ENCODE measurements around the gene LRCOL1. TPM values are rescaled to one million over a fixed set of nuclear protein-coding genes. Genes with fewer than 3 reads are reported as not detected.

Gene LRCOL1
- total RNA-seq, 1 experiment from 2014 or later = not detected

DNA sequence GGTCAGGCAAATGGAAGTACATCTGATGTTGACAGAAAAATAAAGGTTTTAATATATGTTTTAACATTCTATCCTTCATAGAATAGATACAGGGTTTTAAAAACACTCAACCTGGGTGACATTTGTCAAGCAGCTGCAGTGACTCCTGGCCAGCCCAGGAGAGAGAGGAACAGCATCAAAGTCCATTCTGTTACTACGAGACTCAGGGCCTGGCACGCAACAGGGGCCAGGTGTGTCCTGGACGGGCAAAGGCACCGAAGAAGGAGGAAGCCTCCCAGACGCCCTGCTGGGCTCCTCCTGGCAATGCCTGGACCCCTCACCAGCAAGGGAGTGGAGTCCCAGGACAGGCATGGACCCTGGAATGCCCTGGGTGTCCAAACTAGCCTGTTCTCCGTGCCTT lies 22.1 kb downstream of the LRCOL1 start:
- ATAC-seq = 0 out of 2 replicates have a peak, but pooled peaks have one; percentile 18
- H3K36me3 ChIP-seq (ENCODE audit: control insufficient read depth in 1 of 2, insufficient read depth in 2 of 2, low read length in 2 of 2) = no peaks in the 10 kb centered on the region
- intact Hi-C loops (cut with micrococcal nuclease) = no loop called here
- TF ChIP-seq POLR2A (IDR thresholded peaks at IDR 0.05; ENCODE audit: borderline replicate concordance, extremely low read depth, insufficient read depth, insufficient read length) (no peak), YY1 (IDR thresholded peaks at IDR 0.05; ENCODE audit: extremely low read depth, insufficient replicate concordance, low read depth, low read length) (no peak), ELF1 (IDR thresholded peaks at IDR 0.05; ENCODE audit: borderline replicate concordance, low read depth) (no peak)
- no peak overlapping the region for H3K9ac ChIP-seq (ENCODE audit: low read length)
- H3K9me3 ChIP-seq (ENCODE audit: control insufficient read depth in 1 of 2, insufficient read depth in 1 of 2, low read depth in 1 of 2, low read length in 2 of 2) = no peaks in the 10 kb centered on the region
- no peak overlapping the region for H3K27ac ChIP-seq (ENCODE audit: low read depth, low read length)
- H3K9me2 ChIP-seq (ENCODE audit: insufficient read depth) = no peaks in the 10 kb centered on the region
- H3K79me2 ChIP-seq (ENCODE audit: insufficient read depth, low read length) = no peaks in the 10 kb centered on the region
- peaks cover 0 to under 1% of the 10 kb centered on the region in 2 experiments; a peak in 1 of 4 replicates for H3K4me1 ChIP-seq (ENCODE audit: control insufficient read depth in 1 of 2, insufficient read depth in 2 of 2, low read length in 2 of 2)
- no TSS peak for BruUV-seq (replicated peaks)
- no peak overlapping the region for H3K4me3 ChIP-seq (replicated peaks in 1 of 2; ENCODE audit: low read depth in 1 of 2, low read length in 2 of 2)
- ChIA-PET CTCF (no interaction called here), POLR2A (no interaction called here), RAD21 (ENCODE audit: low non-redundant PET in 1 of 2, low total read pairs in 2 of 2, uncharacterized antibody in 2 of 2, unreplicated experiment in 2 of 2) (no interaction called here)
- no peak overlapping the region for H2AFZ ChIP-seq (ENCODE audit: low read depth, low read length, poor library complexity, severe bottlenecking)
- no peak overlapping the region for H3K4me2 ChIP-seq (ENCODE audit: low read length)
- DNase-seq (ENCODE audit: low read depth, low spot score) = no peak
- H3K27me3 ChIP-seq (ENCODE audit: insufficient read depth, low read length) = no peaks in the 10 kb centered on the region
- H4K20me1 ChIP-seq (ENCODE audit: insufficient read depth) = no peaks in the 10 kb centered on the region; the same call in 1 of the 2 replicates

DNA sequence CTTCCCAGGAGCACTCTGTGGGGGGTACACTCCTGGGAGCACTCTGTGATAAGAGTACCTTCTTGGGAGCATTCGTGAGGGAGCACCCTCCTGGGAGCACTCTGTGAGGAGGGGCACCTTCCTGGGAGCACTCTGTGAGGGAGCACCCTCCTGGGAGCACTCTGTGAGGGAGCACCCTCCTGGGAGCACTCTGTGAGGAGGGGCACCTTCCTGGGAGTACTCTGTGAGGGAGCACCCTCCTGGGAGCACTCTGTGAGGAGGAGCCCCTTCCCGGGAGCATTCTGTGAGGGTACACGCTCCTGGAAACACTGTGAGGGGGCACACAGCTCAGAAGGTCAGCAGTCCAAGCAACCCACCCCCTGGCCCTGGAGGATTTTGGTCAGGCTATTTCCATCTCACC lies 22.6 kb downstream of the LRCOL1 start:
- ChIA-PET RAD21 (ENCODE audit: low non-redundant PET in 1 of 2, low total read pairs in 2 of 2, uncharacterized antibody in 2 of 2, unreplicated experiment in 2 of 2) (no interaction called here), POLR2A (no interaction called here), CTCF (no interaction called here)
- H3K9ac ChIP-seq (ENCODE audit: low read length) = no peak overlapping the region
- no peak overlapping the region for H2AFZ ChIP-seq (ENCODE audit: low read depth, low read length, poor library complexity, severe bottlenecking)
- TF ChIP-seq CEBPB (IDR thresholded peaks at IDR 0.05; ENCODE audit: low read depth) (no peak), SP1 (IDR thresholded peaks at IDR 0.05; ENCODE audit: low read depth) (no peak), SIN3A (IDR thresholded peaks at IDR 0.05; ENCODE audit: low read depth) (no peak), POLR2AphosphoS5 (IDR thresholded peaks at IDR 0.05; ENCODE audit: low read depth, low read length) (no peak), ZFX (IDR thresholded peaks at IDR 0.05) (no peak)
- TF ChIP-seq, protein P1, sequence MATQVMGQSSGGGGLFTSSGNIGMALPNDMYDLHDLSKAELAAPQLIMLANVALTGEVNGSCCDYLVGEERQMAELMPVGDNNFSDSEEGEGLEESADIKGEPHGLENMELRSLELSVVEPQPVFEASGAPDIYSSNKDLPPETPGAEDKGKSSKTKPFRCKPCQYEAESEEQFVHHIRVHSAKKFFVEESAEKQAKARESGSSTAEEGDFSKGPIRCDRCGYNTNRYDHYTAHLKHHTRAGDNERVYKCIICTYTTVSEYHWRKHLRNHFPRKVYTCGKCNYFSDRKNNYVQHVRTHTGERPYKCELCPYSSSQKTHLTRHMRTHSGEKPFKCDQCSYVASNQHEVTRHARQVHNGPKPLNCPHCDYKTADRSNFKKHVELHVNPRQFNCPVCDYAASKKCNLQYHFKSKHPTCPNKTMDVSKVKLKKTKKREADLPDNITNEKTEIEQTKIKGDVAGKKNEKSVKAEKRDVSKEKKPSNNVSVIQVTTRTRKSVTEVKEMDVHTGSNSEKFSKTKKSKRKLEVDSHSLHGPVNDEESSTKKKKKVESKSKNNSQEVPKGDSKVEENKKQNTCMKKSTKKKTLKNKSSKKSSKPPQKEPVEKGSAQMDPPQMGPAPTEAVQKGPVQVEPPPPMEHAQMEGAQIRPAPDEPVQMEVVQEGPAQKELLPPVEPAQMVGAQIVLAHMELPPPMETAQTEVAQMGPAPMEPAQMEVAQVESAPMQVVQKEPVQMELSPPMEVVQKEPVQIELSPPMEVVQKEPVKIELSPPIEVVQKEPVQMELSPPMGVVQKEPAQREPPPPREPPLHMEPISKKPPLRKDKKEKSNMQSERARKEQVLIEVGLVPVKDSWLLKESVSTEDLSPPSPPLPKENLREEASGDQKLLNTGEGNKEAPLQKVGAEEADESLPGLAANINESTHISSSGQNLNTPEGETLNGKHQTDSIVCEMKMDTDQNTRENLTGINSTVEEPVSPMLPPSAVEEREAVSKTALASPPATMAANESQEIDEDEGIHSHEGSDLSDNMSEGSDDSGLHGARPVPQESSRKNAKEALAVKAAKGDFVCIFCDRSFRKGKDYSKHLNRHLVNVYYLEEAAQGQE (IDR thresholded peaks at IDR 0.05; ENCODE audit: low read depth) = no peak
- H3K9me3 ChIP-seq (ENCODE audit: control insufficient read depth in 1 of 2, insufficient read depth in 1 of 2, low read depth in 1 of 2, low read length in 2 of 2) = no peaks in the 10 kb centered on the region
- no peaks in the 10 kb centered on the region; the same call in 1 of the 2 replicates for H4K20me1 ChIP-seq (ENCODE audit: insufficient read depth)
- H3K4me1 ChIP-seq (ENCODE audit: control insufficient read depth in 1 of 2, insufficient read depth in 2 of 2, low read length in 2 of 2) = no peaks in the 10 kb centered on the region
- no peak overlapping the region for H3K4me3 ChIP-seq (replicated peaks in 1 of 2; ENCODE audit: low read depth in 1 of 2, low read length in 2 of 2)
- no TSS peak for BruUV-seq (replicated peaks)
- no peak for ATAC-seq
- H3K27ac ChIP-seq (ENCODE audit: low read depth, low read length) = no peak overlapping the region
- H3K27me3 ChIP-seq (ENCODE audit: insufficient read depth, low read length) = no peaks in the 10 kb centered on the region
- no peaks in the 10 kb centered on the region for H3K36me3 ChIP-seq (ENCODE audit: control insufficient read depth in 1 of 2, insufficient read depth in 2 of 2, low read length in 2 of 2)
- no peaks in the 10 kb centered on the region for H3K79me2 ChIP-seq (ENCODE audit: insufficient read depth, low read length)
- H3K4me2 ChIP-seq (ENCODE audit: low read length) = no peak overlapping the region
- H3K9me2 ChIP-seq (ENCODE audit: insufficient read depth) = no peaks in the 10 kb centered on the region
- no peak for DNase-seq (ENCODE audit: low read depth, low spot score)
- intact Hi-C loops (cut with micrococcal nuclease) = no loop called here
